GM12878 (cell line): ENCODE data around the gene TULP1.
A peak's percentile ranks its signal among the peaks of the same experiment; 100 is the strongest.

Experiments used
- IKZF2 ChIP-seq, 2 experiments: fragments of 450-650 bp; IDR thresholded peaks; 2 replicates each; pipeline ENCODE4 v1.6.1; 2017; ENCODE audit warnings: mild to moderate bottlenecking in 2 of 2, moderate library complexity in 2 of 2
- JUNB ChIP-seq: IDR thresholded peaks from 2 replicates; pipeline ENCODE4 v1.6.1; 2016; ENCODE audit warnings: antibody characterized with exemption, mild to moderate bottlenecking
- POLR2AphosphoS5 ChIP-seq: IDR thresholded peaks from 2 replicates; pipeline ENCODE4 v1.6.1; 2011; ENCODE audit warnings: mild to moderate bottlenecking, low read length, inconsistent platforms
- USF1 ChIP-seq: IDR thresholded peaks from 2 replicates; pipeline ENCODE4 v1.6.1; 2011; ENCODE audit warnings: borderline replicate concordance, low read depth, mild to moderate bottlenecking, moderate library complexity, mixed read lengths, low read length; ENCODE audit not compliant: insufficient read depth; ENCODE audit errors: extremely low read length
- TF ChIP-seq, protein P1 (sequence below): fragments of 450-650 bp; IDR thresholded peaks from 2 replicates; pipeline ENCODE4 v1.6.1; 2017; ENCODE audit warnings: mild to moderate bottlenecking

DNA sequence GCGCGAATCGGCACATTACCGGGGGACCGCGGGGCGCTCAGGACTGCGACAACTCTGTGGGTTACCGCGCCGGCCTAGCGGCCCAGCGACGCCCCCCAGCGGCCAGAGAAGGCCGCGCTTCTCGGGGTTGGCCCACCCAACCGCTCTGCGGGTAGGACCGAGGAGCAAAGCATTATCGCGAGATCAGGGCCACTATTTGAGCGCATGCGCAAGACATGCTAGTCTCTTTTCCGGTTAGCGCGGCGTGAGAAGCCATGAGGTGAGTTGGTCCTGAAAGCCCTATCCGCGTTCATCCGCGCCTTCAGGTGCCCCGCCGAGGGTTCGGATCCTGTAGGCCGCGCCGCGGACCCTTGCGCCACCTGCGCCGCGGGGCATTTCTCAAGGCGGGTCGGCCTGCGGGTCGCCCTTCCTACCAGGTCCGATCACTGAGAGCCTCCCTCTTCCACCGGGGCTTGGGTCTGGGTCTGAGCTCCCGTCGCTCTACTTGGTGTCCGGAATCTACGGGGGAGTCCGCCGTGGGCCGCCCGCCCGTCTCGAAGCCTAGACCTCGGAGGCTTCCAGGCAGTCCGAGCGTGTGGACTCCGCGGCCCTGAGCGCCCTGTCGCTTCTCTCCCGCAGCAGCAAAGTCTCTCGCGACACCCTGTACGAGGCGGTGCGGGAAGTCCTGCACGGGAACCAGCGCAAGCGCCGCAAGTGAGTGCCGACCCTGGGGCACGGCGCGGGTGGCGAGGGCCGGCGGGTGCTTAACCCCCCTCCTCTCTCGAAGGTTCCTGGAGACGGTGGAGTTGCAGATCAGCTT, 44.3 kb downstream of the TULP1 start, which contains the start of gene RPL10A:
- TF ChIP-seq POLR2AphosphoS5 = peak; percentile 100
- TF ChIP-seq, protein P1, sequence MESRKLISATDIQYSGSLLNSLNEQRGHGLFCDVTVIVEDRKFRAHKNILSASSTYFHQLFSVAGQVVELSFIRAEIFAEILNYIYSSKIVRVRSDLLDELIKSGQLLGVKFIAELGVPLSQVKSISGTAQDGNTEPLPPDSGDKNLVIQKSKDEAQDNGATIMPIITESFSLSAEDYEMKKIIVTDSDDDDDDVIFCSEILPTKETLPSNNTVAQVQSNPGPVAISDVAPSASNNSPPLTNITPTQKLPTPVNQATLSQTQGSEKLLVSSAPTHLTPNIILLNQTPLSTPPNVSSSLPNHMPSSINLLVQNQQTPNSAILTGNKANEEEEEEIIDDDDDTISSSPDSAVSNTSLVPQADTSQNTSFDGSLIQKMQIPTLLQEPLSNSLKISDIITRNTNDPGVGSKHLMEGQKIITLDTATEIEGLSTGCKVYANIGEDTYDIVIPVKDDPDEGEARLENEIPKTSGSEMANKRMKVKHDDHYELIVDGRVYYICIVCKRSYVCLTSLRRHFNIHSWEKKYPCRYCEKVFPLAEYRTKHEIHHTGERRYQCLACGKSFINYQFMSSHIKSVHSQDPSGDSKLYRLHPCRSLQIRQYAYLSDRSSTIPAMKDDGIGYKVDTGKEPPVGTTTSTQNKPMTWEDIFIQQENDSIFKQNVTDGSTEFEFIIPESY = peak; percentile 4; the same call in 1 of the 2 replicates
- TF ChIP-seq IKZF2 (IDR thresholded peaks at IDR 0.05) = peak in 1 of 2 experiments; percentile 28; a peak in 1 of 4 replicates
- TF ChIP-seq USF1 = no peak
- no peak for TF ChIP-seq JUNB
